Ovary (tissue), 3 donors: ENCODE data around the gene BPGM.

Experiments
- CTCF ChIP-seq, 3 donors: fragments of 450-650 bp in 2 of 3; fragments of 200-600 bp in 1 of 3; IDR thresholded peaks; one replicate each; pipeline versions ENCODE4 v1.5.1 to v1.8.0; 2016 to 2022; ENCODE audit warnings: antibody characterized with exemption in 3 of 3, mild to moderate bottlenecking in 1 of 3
- POLR2A ChIP-seq: fragments of 450-650 bp; IDR thresholded peaks from one replicate; pipeline ENCODE4 v1.6.1; 2017; ENCODE audit warnings: antibody characterized with exemption, mild to moderate bottlenecking, moderate library complexity
- donor health status: DM: no; HTN: no; CAD: no.

GRCh38 chr7:134721171-134721570 is 74.5 kb downstream of the BPGM start:
- TF ChIP-seq CTCF (IDR thresholded peaks at IDR 0.05) (no peak), POLR2A (no peak)
